ENCODE data around the gene BRCA2.

GRCh38 chr13:32446220-32446619, 130.9 kb downstream of the BRCA2 start:
- TF ChIP-seq POLR2A (IDR thresholded peaks at IDR 0.05) (no peak), CTCF (IDR thresholded peaks at IDR 0.05) (no peak)

Measured in body of pancreas (tissue), 4 donors.